SIG-M5 treated with dmso at 0.1 percent for 504 hours (cell line): ENCODE results near the gene DUS2.
"Not testable (repeated sequence)": the region's sequence is repeated elsewhere in the genome, so short reads cannot be mapped to it uniquely, and the experiment has no call there.

Experiments used
- DNase-seq: peaks from one replicate; lab custom pipeline; 2025; ENCODE audit not compliant: unreplicated experiment; lab: John Stamatoyannopoulos, UW

DUS2 gene

GRCh38 chr16:67998231-67998778 is 24.8 kb upstream of the DUS2 start:
- not testable (repeated sequence) for DNase-seq

GRCh38 chr16:67998779-67999688 is 24.1 kb upstream of the DUS2 start, which contains the start of gene DPEP2:
Gene DPEP2, minus strand, starts transcription at chr16:67999484. Its CDS starts 6,272 bp downstream, at chr16:67993212.
- peak; percentile 84 for DNase-seq

- DNase-seq, result peak; percentile 28
Measured at GRCh38 chr16:67999985-68000384, 23.1 kb upstream of the DUS2 start.

- DNase-seq, result no peak
Measured at GRCh38 chr16:68000450-68000849, 22.6 kb upstream of the DUS2 start.

GRCh38 chr16:68003031-68003430 is 20.1 kb upstream of the DUS2 start:
- DNase-seq, result no peak

GRCh38 chr16:68005211-68005610 is 17.9 kb upstream of the DUS2 start:
- no peak for DNase-seq

GRCh38 chr16:68005786-68006286 is 17.2 kb upstream of the DUS2 start:
- peak; percentile 87 for DNase-seq

- DNase-seq, result no peak
Measured at GRCh38 chr16:68009157-68009735, 13.8 kb upstream of the DUS2 start.

GRCh38 chr16:68009872-68010271 is 13.2 kb upstream of the DUS2 start:
- DNase-seq, result not testable (repeated sequence)

- no peak for DNase-seq
Measured at GRCh38 chr16:68013440-68013839, 9.6 kb upstream of the DUS2 start.

- DNase-seq, result no peak
Measured at GRCh38 chr16:68015681-68016080, 7.4 kb upstream of the DUS2 start, which contains the start of gene DPEP2NB. Gene DPEP2NB, minus strand, starts transcription at chr16:68015911. Its CDS starts 141 bp downstream, at chr16:68015770.

- no peak for DNase-seq
Measured at GRCh38 chr16:68019167-68019680, 3.9 kb upstream of the DUS2 start.

- no peak for DNase-seq
Measured at GRCh38 chr16:68021490-68021889, 1.6 kb upstream of the DUS2 start.

GRCh38 chr16:68022278-68022727 is 781 bp upstream of the DUS2 start:
- no peak for DNase-seq

GRCh38 chr16:68028996-68029395 is 5.9 kb downstream of the DUS2 start:
- no peak for DNase-seq

- not testable (repeated sequence) for DNase-seq
Measured at GRCh38 chr16:68030108-68030507, 7.0 kb downstream of the DUS2 start.

GRCh38 chr16:68031951-68032350 is 8.9 kb downstream of the DUS2 start:
- DNase-seq, result no peak

GRCh38 chr16:68033101-68033500 is 10.0 kb downstream of the DUS2 start:
- no peak for DNase-seq

- DNase-seq, result no peak
Measured at GRCh38 chr16:68035227-68035626, 12.1 kb downstream of the DUS2 start.

- no peak for DNase-seq
Measured at GRCh38 chr16:68037841-68038597, 14.9 kb downstream of the DUS2 start.
